ENCODE measurements around the gene PHF21B. TPM values are rescaled to one million over a fixed set of nuclear protein-coding genes. Genes with fewer than 3 reads are reported as not detected.

The PHF21B gene
- polyA plus RNA-seq, 1 donor (not counting 4 experiments of a cell fraction or from before 2014, with no cell fraction given) = not detected

GRCh38 chr22:44894321-44894720 is 115.5 kb downstream of the PHF21B start:
- no peak overlapping the region for H3K9ac ChIP-seq (ENCODE audit: control insufficient read depth, extremely low read depth, insufficient read depth, low read length)
- no peaks in the 10 kb centered on the region for H3K36me3 ChIP-seq (ENCODE audit: control insufficient read depth in 2 of 2, extremely low read depth in 1 of 2, insufficient read depth in 2 of 2, low read length in 2 of 2)
- H3K9me3 ChIP-seq (ENCODE audit: control insufficient read depth, low read depth, low read length) = no peaks in the 10 kb centered on the region
- no peak overlapping the region for H3K27ac ChIP-seq (ENCODE audit: control insufficient read depth, insufficient read depth, low read length)
- no peaks in the 10 kb centered on the region for H4K20me1 ChIP-seq (ENCODE audit: control insufficient read depth, extremely low read depth, insufficient read depth, low read length)
- no peak overlapping the region for H3K4me3 ChIP-seq (ENCODE audit: control insufficient read depth in 2 of 3, extremely low read depth in 1 of 3, insufficient read depth in 2 of 3, low read depth in 1 of 3, low read length in 3 of 3)
- no peak overlapping the region for H2AFZ ChIP-seq (ENCODE audit: control insufficient read depth, low read length)
- H3K27me3 ChIP-seq (ENCODE audit: control insufficient read depth, extremely low read depth, insufficient read depth, low read length) = peaks cover 16% of the 10 kb centered on the region
- no peak for TF ChIP-seq EZH2 (IDR thresholded peaks at IDR 0.05; ENCODE audit: low read length)
- no peak for TF ChIP-seq CTCF (optimal IDR thresholded peaks at IDR 0.05 in 1 of 3, IDR thresholded peaks at IDR 0.05 in 1 of 3, conservative IDR thresholded peaks at IDR 0.05 in 1 of 3; ENCODE audit: extremely low read depth in 1 of 3, insufficient read depth in 2 of 3, low read length in 3 of 3)
- H3K4me1 ChIP-seq (ENCODE audit: control insufficient read depth, extremely low read depth, insufficient read depth, low read length) = no peaks in the 10 kb centered on the region
- no peaks in the 10 kb centered on the region for H3K9me1 ChIP-seq (ENCODE audit: control insufficient read depth, extremely low read depth, insufficient read depth, low read length)
- no peak for DNase-seq (ENCODE audit: low read depth, low spot score)
- dilution Hi-C loops (cut with MboI; ENCODE audit: extremely low pct_ligation_motif_present, low sequenced_read_pairs) = no loop called here
- H3K4me2 ChIP-seq (ENCODE audit: control insufficient read depth, extremely low read depth, insufficient read depth, low read depth, low read length) = no peak overlapping the region
- FAIRE-seq = no peak
- H3K79me2 ChIP-seq (ENCODE audit: control insufficient read depth, insufficient read depth, low read length) = no peaks in the 10 kb centered on the region

GRCh38 chr22:44893731-44894080 is 116.1 kb downstream of the PHF21B start:
- no peak for TF ChIP-seq EZH2 (IDR thresholded peaks at IDR 0.05; ENCODE audit: low read length)
- no peak for TF ChIP-seq CTCF (optimal IDR thresholded peaks at IDR 0.05 in 1 of 3, IDR thresholded peaks at IDR 0.05 in 1 of 3, conservative IDR thresholded peaks at IDR 0.05 in 1 of 3; ENCODE audit: extremely low read depth in 1 of 3, insufficient read depth in 2 of 3, low read length in 3 of 3)
- dilution Hi-C loops (cut with MboI; ENCODE audit: extremely low pct_ligation_motif_present, low sequenced_read_pairs) = no loop called here
- no peak overlapping the region for H3K9ac ChIP-seq (ENCODE audit: control insufficient read depth, extremely low read depth, insufficient read depth, low read length)
- H4K20me1 ChIP-seq (ENCODE audit: control insufficient read depth, extremely low read depth, insufficient read depth, low read length) = no peaks in the 10 kb centered on the region
- H3K36me3 ChIP-seq (ENCODE audit: control insufficient read depth in 2 of 2, extremely low read depth in 1 of 2, insufficient read depth in 2 of 2, low read length in 2 of 2) = no peaks in the 10 kb centered on the region
- no peak overlapping the region for H3K27ac ChIP-seq (ENCODE audit: control insufficient read depth, insufficient read depth, low read length)
- H3K9me1 ChIP-seq (ENCODE audit: control insufficient read depth, extremely low read depth, insufficient read depth, low read length) = no peaks in the 10 kb centered on the region
- no peaks in the 10 kb centered on the region for H3K79me2 ChIP-seq (ENCODE audit: control insufficient read depth, insufficient read depth, low read length)
- peaks cover 16% of the 10 kb centered on the region for H3K27me3 ChIP-seq (ENCODE audit: control insufficient read depth, extremely low read depth, insufficient read depth, low read length)
- H3K4me2 ChIP-seq (ENCODE audit: control insufficient read depth, extremely low read depth, insufficient read depth, low read depth, low read length) = no peak overlapping the region
- no peak for DNase-seq (ENCODE audit: low read depth, low spot score)
- no peak for FAIRE-seq
- H2AFZ ChIP-seq (ENCODE audit: control insufficient read depth, low read length) = no peak overlapping the region
- no peak overlapping the region for H3K4me3 ChIP-seq (ENCODE audit: control insufficient read depth in 2 of 3, extremely low read depth in 1 of 3, insufficient read depth in 2 of 3, low read depth in 1 of 3, low read length in 3 of 3)
- H3K9me3 ChIP-seq (ENCODE audit: control insufficient read depth, low read depth, low read length) = no peaks in the 10 kb centered on the region
- H3K4me1 ChIP-seq (ENCODE audit: control insufficient read depth, extremely low read depth, insufficient read depth, low read length) = no peaks in the 10 kb centered on the region

Measured in keratinocyte (primary cell).